K562 (cell line): ENCODE results near the gene IKZF4.

Experiments
- MXI1 ChIP-seq: IDR thresholded peaks from 2 replicates; pipeline ENCODE4 v1.6.1; 2011; ENCODE audit warnings: low read depth, mild to moderate bottlenecking, improper control_type of control experiment, low read length
- SRSF9 ChIP-seq: fragments of 200-400 bp; formaldehyde crosslinking; IDR thresholded peaks from 2 replicates; pipeline ENCODE4 v1.6.1; 2017; ENCODE audit warnings: low read depth, low read length, borderline replicate concordance
- WHSC1 ChIP-seq: IDR thresholded peaks from one replicate; pipeline ENCODE4 v1.6.1; 2012; ENCODE audit warnings: low read length, control low read depth, inconsistent platforms
- ZNF274 ChIP-seq: IDR thresholded peaks from 2 replicates; pipeline ENCODE4 v1.6.1; 2011; ENCODE audit warnings: low read depth, mild to moderate bottlenecking, low read length, moderate library complexity, borderline replicate concordance

GRCh38 chr12:56081393-56082347, 60.8 kb downstream of the IKZF4 start:
- TF ChIP-seq MXI1 (no peak), SRSF9 (no peak), WHSC1 (no peak), ZNF274 (no peak)
